HG02981 (cell line): Measurements from ENCODE around the gene CDC37L1.

ENCODE experiments used
- ATAC-seq: cut with Tn5 transposase; IDR thresholded peaks from one replicate; pipeline ENCODE4 v1.9.1; 2021; ENCODE audit warnings: mild to moderate bottlenecking, moderate library complexity; ENCODE audit not compliant: unreplicated experiment

The CDC37L1 gene

GRCh38 chr9:4709380-4709779, 30.0 kb downstream of the CDC37L1 start:
- ATAC-seq, result no peak

- ATAC-seq, result no peak
These were observed 34.5 kb downstream of the CDC37L1 start for GRCh38 chr9:4713849-4714248.

GRCh38 chr9:4714266-4715016, 35.1 kb downstream of the CDC37L1 start:
- ATAC-seq, result no peak

GRCh38 chr9:4716163-4716562, 36.8 kb downstream of the CDC37L1 start:
- ATAC-seq, result no peak

- no peak for ATAC-seq
These were observed 38.4 kb downstream of the CDC37L1 start for GRCh38 chr9:4717815-4718214.

GRCh38 chr9:4718911-4719310, 39.5 kb downstream of the CDC37L1 start:
- ATAC-seq, result no peak

GRCh38 chr9:4721736-4722135, 42.4 kb downstream of the CDC37L1 start:
- no peak for ATAC-seq

GRCh38 chr9:4725706-4726442, 46.5 kb downstream of the CDC37L1 start:
- no peak for ATAC-seq

GRCh38 chr9:4727593-4727992, 48.2 kb downstream of the CDC37L1 start:
- no peak for ATAC-seq

- ATAC-seq, result no peak
These were observed 53.5 kb downstream of the CDC37L1 start for GRCh38 chr9:4732890-4733289.

- no peak for ATAC-seq
These were observed 54.8 kb downstream of the CDC37L1 start for GRCh38 chr9:4734150-4734549.

- ATAC-seq, result no peak
These were observed 59.7 kb downstream of the CDC37L1 start for GRCh38 chr9:4738866-4739586.

- ATAC-seq, result no peak
These were observed 60.4 kb downstream of the CDC37L1 start for GRCh38 chr9:4739587-4740387.

GRCh38 chr9:4740388-4740637, 60.9 kb downstream of the CDC37L1 start:
- ATAC-seq, result no peak

- ATAC-seq, result peak; percentile 92
These were observed 61.4 kb downstream of the CDC37L1 start, which contains the start of gene AK3 for GRCh38 chr9:4740638-4741364. AK3 (minus strand) TSS chr9:4741202; CDS start chr9:4741087, 115 bp downstream.

- ATAC-seq, result no peak
These were observed 62.2 kb downstream of the CDC37L1 start for GRCh38 chr9:4741365-4742089.

- ATAC-seq, result no peak
These were observed 62.9 kb downstream of the CDC37L1 start for GRCh38 chr9:4742246-4742645.

- ATAC-seq, result no peak
These were observed 63.9 kb downstream of the CDC37L1 start for GRCh38 chr9:4743131-4743875.
